K562 (cell line): Measurements from ENCODE around the gene ABHD5. TPM values are rescaled to one million over a fixed set of nuclear protein-coding genes. Genes with fewer than 3 reads are reported as not detected.
A peak's percentile ranks its signal among the peaks of the same experiment; 100 is the strongest.

Experiments used
- ATAC-seq: fragments of 200-7000 bp; cut with Tn5 transposase; 3 replicates; pipeline ENCODE4 v1.9.1; 2020; ENCODE audit warnings: moderate library complexity
- BruUV-seq: library from RNA; stranded (reverse); fragments of 400-500 nt; replicated peaks from 2 replicates; lab custom pipeline; 2021; lab: Mats Ljungman, UMichigan
- CTCF ChIA-PET: fragments of 300-600 bp; formaldehyde crosslinking; extraction: SDS; loops from one replicate; lab custom pipeline; 2021; ENCODE audit warnings: low intra/inter-chr PET ratio; lab: Yijun Ruan, JAX
- POLR2A ChIA-PET: fragments of 300-600, 350-650 bp; sonication (Branson Sonifier 250); formaldehyde crosslinking; extraction: SDS; loops from one replicate; lab custom pipeline; 2021; ENCODE audit warnings: antibody characterized with exemption, inconsistent platforms; lab: Yijun Ruan, JAX
- DNase-seq, 4 experiments: peaks; one replicate each; pipeline versions ENCODE4 v3.0.0 to v3.0.0-alpha.2; 2011 to 2018; ENCODE audit warnings: low spot score in 3 of 4, mixed read lengths in 3 of 4; ENCODE audit errors: extremely low read depth in 1 of 4
- FAIRE-seq: peaks from 2 replicates; lab custom pipeline; 2011; peaks lifted over from hg19 to GRCh38; lab: Jason Lieb, UNC
- H2AFZ ChIP-seq: 2 replicates; pipeline ENCODE4 v1.6.0; 2011; ENCODE audit warnings: low read depth, low read length, control low read depth, inconsistent platforms
- H3K27ac ChIP-seq: fragments of 200-600 bp; 3 replicates; pipeline ENCODE4 v1.8.0; 2011; ENCODE audit warnings: low read depth, mild to moderate bottlenecking, control low read depth, inconsistent platforms, low read length, moderate library complexity, mixed read lengths; ENCODE audit errors: extremely low read depth
- H3K27me3 ChIP-seq, 2 experiments: fragments of 300-600 bp in 1 of 2; 2 replicates in 1 of 2; 3 replicates in 1 of 2; pipeline versions ENCODE4 v1.6.0 to v1.8.0; 2011; ENCODE audit warnings: inconsistent platforms in 2 of 2, low read length in 2 of 2, mild to moderate bottlenecking in 1 of 2, mixed read lengths in 1 of 2, moderate library complexity in 1 of 2; ENCODE audit not compliant: control insufficient read depth in 2 of 2, insufficient read depth in 2 of 2
- H3K36me3 ChIP-seq: fragments of 300-600 bp; 3 replicates; pipeline ENCODE4 v1.8.0; 2011; ENCODE audit warnings: mild to moderate bottlenecking, low read length, inconsistent platforms; ENCODE audit not compliant: control insufficient read depth, insufficient read depth
- H3K4me1 ChIP-seq, 2 experiments: fragments of 200-600 bp in 1 of 2; replicated peaks in 1 of 2; 2 replicates in 1 of 2; 3 replicates in 1 of 2; pipeline versions ENCODE4 v1.5.1 to v1.8.0; 2011; ENCODE audit warnings: inconsistent platforms in 2 of 2, low read length in 2 of 2, mild to moderate bottlenecking in 1 of 2, mixed read lengths in 1 of 2, moderate library complexity in 1 of 2; ENCODE audit not compliant: control insufficient read depth in 2 of 2, insufficient read depth in 2 of 2
- H3K4me2 ChIP-seq: 2 replicates; pipeline ENCODE4 v1.6.1; 2011; ENCODE audit warnings: low read length, control low read depth, inconsistent platforms, mixed read lengths; ENCODE audit not compliant: insufficient read depth
- H3K4me3 ChIP-seq: fragments of 200-600 bp; sonication (generic), shearing (Covaris generic); 2 replicates; pipeline ENCODE4 v1.5.1; 2016; ENCODE audit warnings: control low read depth, inconsistent platforms
- H3K79me2 ChIP-seq: fragments of 200-600 bp; 3 replicates; pipeline ENCODE4 v1.8.0; 2011; ENCODE audit warnings: low read length, inconsistent platforms; ENCODE audit not compliant: control insufficient read depth, insufficient read depth
- H3K9ac ChIP-seq, 2 experiments: 2 replicates each; pipeline versions ENCODE4 v1.6.0 to v1.6.1; 2011; ENCODE audit warnings: low read depth in 2 of 2, low read length in 2 of 2, control low read depth in 1 of 2, inconsistent platforms in 1 of 2, mild to moderate bottlenecking in 1 of 2, mixed read lengths in 1 of 2; ENCODE audit not compliant: insufficient read depth in 1 of 2
- H3K9me1 ChIP-seq: one replicate; pipeline ENCODE4 v1.6.0; 2011; ENCODE audit warnings: inconsistent platforms, mild to moderate bottlenecking, low read length, moderate library complexity; ENCODE audit not compliant: control insufficient read depth, insufficient read depth
- H3K9me3 ChIP-seq: replicated peaks from 2 replicates; pipeline ENCODE4 v1.5.1; 2011; ENCODE audit warnings: low read depth, low read length, inconsistent platforms; ENCODE audit not compliant: control insufficient read depth, insufficient read depth
- H4K20me1 ChIP-seq: replicated peaks from 2 replicates; pipeline ENCODE4 v1.6.1; 2011; ENCODE audit warnings: low read length, inconsistent platforms, mixed read lengths; ENCODE audit not compliant: control insufficient read depth, insufficient read depth
- ATF3 ChIP-seq, 2 experiments: fragments of 450-650 bp in 1 of 2; sonication (generic) in 1 of 2; formaldehyde crosslinking in 1 of 2; IDR thresholded peaks in 1 of 2; conservative IDR thresholded peaks in 1 of 2; 2 replicates each; pipeline versions ENCODE4 v1.6.1 to v1.8.1; 2016 to 2023; ENCODE audit warnings: mild to moderate bottlenecking in 2 of 2, moderate library complexity in 2 of 2, inconsistent platforms in 1 of 2, missing genetic modification reagents in 1 of 2
- ATF7 ChIP-seq: fragments of 450-650 bp; IDR thresholded peaks from 2 replicates; pipeline ENCODE4 v1.7.1; 2014; ENCODE audit warnings: mild to moderate bottlenecking, moderate library complexity
- CEBPG ChIP-seq, 3 experiments: fragments of 200-800 bp in 1 of 3; sonication (Bioruptor generic) in 1 of 3; sonication (generic) in 1 of 3; formaldehyde crosslinking in 1 of 3; IDR thresholded peaks in 2 of 3; conservative IDR thresholded peaks in 1 of 3; 2 replicates each; pipeline versions ENCODE4 v1.6.1 to v1.8.0; 2016 to 2022; ENCODE audit warnings: missing compliant biosample characterization in 2 of 3, missing genetic modification characterization in 2 of 3, mild to moderate bottlenecking in 1 of 3, missing genetic modification reagents in 1 of 3
- CREM ChIP-seq: IDR thresholded peaks from 2 replicates; pipeline ENCODE4 v1.6.1; 2014; ENCODE audit warnings: antibody characterized with exemption, low read depth
- DLX4 ChIP-seq: fragments of 250-450 bp; sonication (Bioruptor Pico); IDR thresholded peaks from 2 replicates; pipeline ENCODE4 v1.6.1; 2021; ENCODE audit warnings: mild to moderate bottlenecking
- EP300 ChIP-seq: IDR thresholded peaks from 2 replicates; pipeline ENCODE4 v1.6.1; 2012; ENCODE audit warnings: low read length, improper control_type of control experiment
- GATAD2B ChIP-seq: fragments of 450-650 bp; IDR thresholded peaks from 2 replicates; pipeline ENCODE4 v1.6.1; 2017; ENCODE audit warnings: mild to moderate bottlenecking, borderline replicate concordance
- GTF2B ChIP-seq: IDR thresholded peaks from 2 replicates; pipeline ENCODE4 v1.6.1; 2011; ENCODE audit not compliant: insufficient read length; ENCODE audit errors: extremely low read depth
- JUND ChIP-seq, 2 experiments: IDR thresholded peaks; 2 replicates in 1 of 2; 3 replicates in 1 of 2; pipeline ENCODE4 v1.6.1; 2011; ENCODE audit warnings: borderline replicate concordance in 2 of 2, low read depth in 2 of 2, low read length in 2 of 2, improper control_type of control experiment in 1 of 2, missing biosample characterization in 1 of 2, missing genetic modification characterization in 1 of 2, missing genetic modification reagents in 1 of 2
- MEIS2 ChIP-seq: fragments of 450-650 bp; IDR thresholded peaks from 2 replicates; pipeline ENCODE4 v1.6.1; 2014; ENCODE audit warnings: mild to moderate bottlenecking; ENCODE audit not compliant: partially characterized antibody
- POLR2H ChIP-seq: IDR thresholded peaks from 2 replicates; pipeline ENCODE4 v1.6.1; 2016; ENCODE audit warnings: missing genetic modification characterization, low read depth, mild to moderate bottlenecking, control low read depth, missing compliant biosample characterization, moderate library complexity
- PYGO2 ChIP-seq: fragments of 450-650 bp; IDR thresholded peaks from 2 replicates; pipeline ENCODE4 v1.6.1; 2016; ENCODE audit warnings: mild to moderate bottlenecking, missing genetic modification characterization, moderate library complexity, missing compliant biosample characterization
- TEAD4 ChIP-seq, 2 experiments: sonication (generic) in 1 of 2; formaldehyde crosslinking in 1 of 2; IDR thresholded peaks; 2 replicates each; pipeline versions ENCODE4 v1.6.1 to v1.8.0; 2012 to 2022; ENCODE audit warnings: borderline replicate concordance in 1 of 2, inconsistent platforms in 1 of 2, low read length in 1 of 2, mild to moderate bottlenecking in 1 of 2, missing genetic modification reagents in 1 of 2
- THAP7 ChIP-seq: fragments of 250-450 bp; sonication (Bioruptor Pico); IDR thresholded peaks from 2 replicates; pipeline ENCODE4 v1.5.0; 2021
- TRIM24 ChIP-seq, 2 experiments: fragments of 450-650 bp; IDR thresholded peaks; 2 replicates each; pipeline ENCODE4 v1.6.1; 2016
- ZEB2 ChIP-seq: fragments of 450-650 bp; IDR thresholded peaks from 2 replicates; pipeline ENCODE4 v1.6.1; 2016
- WGBS: fragments of 100-300 bp; shearing (Covaris generic); methylation state at CpG from one replicate; pipeline ENCODE4 v1.1.6; 2016; ENCODE audit warnings: low coverage, mixed read lengths; ENCODE audit not compliant: insufficient coverage; ENCODE audit errors: missing lambda C conversion rate; 5-methylcytosine and 5-hydroxymethylcytosine counted together
- in situ Hi-C: fragments of 300-500 bp; cut with MboI; formaldehyde crosslinking; loops from 4 replicates; pipeline ENCODE4 v1.15.0; 2018; ENCODE audit warnings: inconsistent platforms, mixed read lengths
- intact Hi-C: fragments of 100-400 bp; cut with micrococcal nuclease; formaldehyde crosslinking; loops from 2 replicates; pipeline ENCODE4 v1.14.2; 2022
- polyA plus RNA-seq, 8 experiments: library from polyadenylated mRNA; depleted of rRNA in 4 of 8; stranded (reverse) in 5 of 8; unstranded in 3 of 8; fragments of >200 nt; fragmentation: Nextera tagmentation in 2 of 8; fragmentation: Illumina TruSeq in 1 of 8; extraction: Ambion mirVana in 2 of 8; extraction: Trizol in 1 of 8; gene quantifications; 2 replicates each; pipeline versions ENCODE4 v1.2.1 to v1.2.3, GENCODE V29; 2011 to 2014; ENCODE audit warnings: inconsistent platforms in 1 of 8, missing spikeins in 1 of 8
- total RNA-seq, 7 experiments: library from RNA; depleted of rRNA in 6 of 7; stranded (reverse); fragments of >200 nt in 6 of 7; fragmentation: Illumina TruSeq in 2 of 7; extraction: Trizol in 2 of 7; gene quantifications; 2 replicates each; pipeline versions ENCODE4 v1.2.1 to v1.2.3, GENCODE V29; 2011 to 2021; ENCODE audit warnings: low replicate concordance in 1 of 7

ABHD5 gene
- total and polyA plus RNA-seq, 9 of the 15 experiments (the other 6 are each of a cell fraction or from before 2014, with no cell fraction given), result 27.8 to 61.7 (median 39.9) TPM

GRCh38 chr3:43693594-43693993 is 2.9 kb downstream of the ABHD5 start (continued):
- TF ChIP-seq THAP7 (no peak), GATAD2B (no peak), MEIS2 (peak; percentile 4)

- DNase-seq (no peak), ATAC-seq (no peak), FAIRE-seq (no peak)
- H3K36me3 ChIP-seq, result peaks cover 39% of the 10 kb centered on the region
- H3K79me2 ChIP-seq, result peaks cover 97% of the 10 kb centered on the region
- H3K4me1 ChIP-seq, result peaks cover 16 to 40% of the 10 kb centered on the region in 2 experiments
- no peak overlapping the region for H3K4me2 ChIP-seq
- POLR2A ChIA-PET, result interaction anchor here (0.7 to 1.4 kb wide), 3 partner anchors 9 to 11 kb away, joined by 3 to 6 read pairs (median 5); no protein-coding TSS in a partner anchor
- no peak overlapping the region for H3K4me3 ChIP-seq
- H3K27me3 ChIP-seq, result no peaks in the 10 kb centered on the region
- WGBS, result 32% methylated on average over 2 of the region's 2 CpGs
- peak overlapping the region; percentile 9; the same call in 1 of the 3 replicates for H3K27ac ChIP-seq
- BruUV-seq, result no TSS peak
- in situ Hi-C loops, result no loop called here
- CTCF ChIA-PET, result interaction anchor here (0.6 kb wide), 1 partner anchor 147 kb away, joined by 3 read pairs; no protein-coding TSS in a partner anchor
- intact Hi-C loops, result no loop called here
- H3K9ac ChIP-seq, result peak overlapping the region in 1 of 2 experiments; percentile 16; a peak in 2 of 4 replicates
- no peaks in the 10 kb centered on the region for H3K9me1 ChIP-seq
- peaks cover 26% of the 10 kb centered on the region; the same call in 1 of the 2 replicates for H4K20me1 ChIP-seq
- no peak overlapping the region for H2AFZ ChIP-seq
- no peaks in the 10 kb centered on the region for H3K9me3 ChIP-seq
- TF ChIP-seq TEAD4 (IDR thresholded peaks at IDR 0.05; ENCODE audit: low read length) (peak; percentile 76), TEAD4 (CRISPR knock-in tag; IDR thresholded peaks at IDR 0.05; ENCODE audit: borderline replicate concordance) (no peak), JUND (IDR thresholded peaks at IDR 0.05; ENCODE audit: borderline replicate concordance, low read depth, low read length) (0 out of 2 replicates have a peak, but pooled peaks have one; percentile 15), JUND (tag; IDR thresholded peaks at IDR 0.05; ENCODE audit: borderline replicate concordance, low read depth, low read length) (no peak; the same call in 2 of the 3 replicates), PYGO2 (no peak), CREM (0 out of 2 replicates have a peak, but pooled peaks have one; percentile 8), POLR2H (tag) (peak; percentile 44), CEBPG (CRISPR knock-in tag; IDR thresholded peaks at IDR 0.05) (no peak), CEBPG (tag; conservative IDR thresholded peaks at IDR 0.05 in 1 of 2, IDR thresholded peaks at IDR 0.05 in 1 of 2) (peak; percentile 92 to 97), DLX4 (CRISPR knock-in tag) (no peak), GTF2B (no peak), TRIM24 (IDR thresholded peaks at IDR 0.05) (peak; percentile 45 to 74; a peak in 3 of 4 replicates), ATF3 (IDR thresholded peaks at IDR 0.05) (peak; percentile 56), ATF3 (CRISPR knock-in tag; conservative IDR thresholded peaks at IDR 0.05) (no peak), ATF7 (peak; percentile 64; the same call in 1 of the 2 replicates), EP300 (peak; percentile 28; the same call in 1 of the 2 replicates), ZEB2 (0 out of 2 replicates have a peak, but pooled peaks have one; percentile 19)
Measured at GRCh38 chr3:43695443-43695842, 4.7 kb downstream of the ABHD5 start.
